Activated CD4-positive, alpha-beta memory T cell treated with anti-CD3 and anti-CD28 coated beads, Interleukin-2, amount 10 ng/mL, durations not matched to agents 7 days and 5 days (primary cell): Measurements from ENCODE around the gene MPI. TPM values are rescaled to one million over a fixed set of nuclear protein-coding genes. Genes with fewer than 3 reads are reported as not detected.
A peak's percentile ranks its signal among the peaks of the same experiment; 100 is the strongest.

Experiments
- CTCF ChIA-PET: fragments of 350-600 bp; sonication (Branson Sonifier 250); formaldehyde crosslinking; loops from one replicate; lab custom pipeline; 2021; ENCODE audit warnings: antibody characterized with exemption, inconsistent platforms; lab: Charles Lee
- POLR2A ChIA-PET: fragments of 350-600 bp; sonication (Branson Sonifier 250); formaldehyde crosslinking; loops from one replicate; lab custom pipeline; 2021; ENCODE audit warnings: antibody characterized with exemption; lab: Charles Lee
- DNase-seq: peaks from one replicate; pipeline ENCODE4 v3.0.0-alpha.2; 2020
- H3K27ac Mint-ChIP-seq: one replicate; pipeline ENCODE4 v1.8.0; 2021; ENCODE audit warnings: mild to moderate bottlenecking, mixed read lengths
- H3K27me3 Mint-ChIP-seq: one replicate; pipeline ENCODE4 v1.8.0; 2021; ENCODE audit warnings: mixed read lengths
- H3K36me3 Mint-ChIP-seq: one replicate; pipeline ENCODE4 v1.8.0; 2021; ENCODE audit warnings: low read depth, mixed read lengths
- H3K4me1 Mint-ChIP-seq: one replicate; pipeline ENCODE4 v1.8.0; 2021; ENCODE audit warnings: mixed read lengths
- H3K4me3 Mint-ChIP-seq: one replicate; pipeline ENCODE4 v1.8.0; 2021; ENCODE audit warnings: mild to moderate bottlenecking, mixed read lengths
- H3K9me3 Mint-ChIP-seq: one replicate; pipeline ENCODE4 v1.8.0; 2021; ENCODE audit warnings: mixed read lengths
- total RNA-seq, 2 experiments: library from RNA; stranded (reverse); gene quantifications; one replicate each; pipeline ENCODE4 v1.2.3, GENCODE V29; 2021

Gene MPI
- total RNA-seq, 2 experiments from 2014 or later = 82.8 to 92.9 TPM

- peak; percentile 83 for DNase-seq
- H3K27ac Mint-ChIP-seq = no peak overlapping the region
- ChIA-PET CTCF (interaction anchor here (0.6 to 6.2 kb wide), 33 partner anchors 9 to 424 kb away, joined by 3 to 73 read pairs (median 4); partner anchors contain the start of genes COX5A and FAM219B), POLR2A (interaction anchor here (0.5 to 1.7 kb wide), 9 partner anchors 12 to 179 kb away, joined by 3 to 6 read pairs (median 3); partner anchors contain the start of genes COX5A, FAM219B and MPI)
- H3K4me1 Mint-ChIP-seq = peaks cover 14% of the 10 kb centered on the region
- no peaks in the 10 kb centered on the region for H3K36me3 Mint-ChIP-seq
- H3K9me3 Mint-ChIP-seq = no peaks in the 10 kb centered on the region
- peaks cover 1% of the 10 kb centered on the region for H3K27me3 Mint-ChIP-seq
- H3K4me3 Mint-ChIP-seq = no peak overlapping the region
Measured at GRCh38 chr15:74950078-74950908, 60.5 kb downstream of the MPI start.

GRCh38 chr15:74951006-74951405 is 61.2 kb downstream of the MPI start:
- POLR2A ChIA-PET = interaction anchor here (0.5 to 1.7 kb wide), 8 partner anchors 13 to 180 kb away, joined by 3 to 6 read pairs (median 3); partner anchors contain the start of genes COX5A, FAM219B and MPI

More at GRCh38 chr15:74951006-74951405, 61.2 kb downstream of the MPI start:
- Mint-ChIP-seq H3K27me3 (peaks cover 1% of the 10 kb centered on the region), H3K36me3 (no peaks in the 10 kb centered on the region), H3K9me3 (no peaks in the 10 kb centered on the region), H3K4me1 (peaks cover 18% of the 10 kb centered on the region), H3K27ac (no peak overlapping the region), H3K4me3 (no peak overlapping the region)
- no peak for DNase-seq
- CTCF ChIA-PET = interaction anchor here (0.6 to 6.2 kb wide), 32 partner anchors 9 to 425 kb away, joined by 3 to 73 read pairs (median 4); partner anchors contain the start of genes COX5A and FAM219B

Other genes with a start within 250 kb of the MPI start
- gene EDC3, start 194.0 kb upstream of the MPI start, total RNA-seq = 10 to 100 TPM; 36.3 to 39.6 TPM
- gene CYP1A1, start 164.5 kb upstream of the MPI start, total RNA-seq = 1 to 10 TPM; 2.0 to 2.1 TPM
- not detected for gene CYP1A2, start 141.2 kb upstream of the MPI start, total RNA-seq
- 100 to 1,000 TPM; 330 to 341 TPM for gene CSK, start 108.0 kb upstream of the MPI start, total RNA-seq
- gene LMAN1L, start 77.2 kb upstream of the MPI start, total RNA-seq = under 1 TPM; 0.48 to 0.63 TPM
- gene CPLX3, start 63.4 kb upstream of the MPI start, total RNA-seq = under 1 TPM in 1 of 2 experiments, not detected in 1; 0.18 TPM
- gene ULK3, start 46.9 kb upstream of the MPI start, total RNA-seq = 10 to 100 TPM; 74.9 to 84.2 TPM
- 100 to 1,000 TPM; 144 to 156 TPM for gene SCAMP2, start 16.7 kb upstream of the MPI start, total RNA-seq
- 100 to 1,000 TPM; 103 to 116 TPM for gene FAM219B, start 16.8 kb downstream of the MPI start, total RNA-seq
- 100 to 1,000 TPM; 273 to 274 TPM for gene COX5A, start 48.0 kb downstream of the MPI start, total RNA-seq
- gene RPP25, start 66.7 kb downstream of the MPI start, total RNA-seq = 1 to 10 TPM; 5.0 to 5.1 TPM
- gene SCAMP5, start 105.5 kb downstream of the MPI start, total RNA-seq = under 1 TPM; 0.60 to 0.81 TPM
- 10 to 100 TPM; 43.0 to 50.2 TPM for gene PPCDC, start 133.5 kb downstream of the MPI start, total RNA-seq